AG10803 (cell line): ENCODE results near the gene NCKAP5.
"Not testable (repeated sequence)": the region's sequence is repeated elsewhere in the genome, so short reads cannot be mapped to it uniquely, and the experiment has no call there.

Source experiments
- DNase-seq: peaks from one replicate; pipeline ENCODE4 v3.0.0; 2010; ENCODE audit warnings: low read depth
- H3K4me3 ChIP-seq: 2 replicates; pipeline ENCODE4 v1.5.1; 2011; ENCODE audit warnings: mild to moderate bottlenecking, low read length, control low read depth
- CTCF ChIP-seq: conservative IDR thresholded peaks from 2 replicates; pipeline ENCODE4 v1.5.1; 2011; ENCODE audit warnings: mild to moderate bottlenecking, low read length, control low read depth, inconsistent platforms

Gene NCKAP5

GRCh38 chr2:133525090-133525489, 43.2 kb downstream of the NCKAP5 start:
- no peak overlapping the region for H3K4me3 ChIP-seq
- TF ChIP-seq CTCF, result no peak
- no peak for DNase-seq

GRCh38 chr2:133523406-133523805, 44.9 kb downstream of the NCKAP5 start:
- DNase-seq, result peak; percentile 17
- no peak for TF ChIP-seq CTCF
- no peak overlapping the region for H3K4me3 ChIP-seq

GRCh38 chr2:133522204-133522603, 46.1 kb downstream of the NCKAP5 start:
- DNase-seq, result no peak
- H3K4me3 ChIP-seq, result no peak overlapping the region
- no peak for TF ChIP-seq CTCF

GRCh38 chr2:133521146-133521745, 47.0 kb downstream of the NCKAP5 start:
- no peak for DNase-seq
- TF ChIP-seq CTCF, result no peak
- no peak overlapping the region for H3K4me3 ChIP-seq

- TF ChIP-seq CTCF, result peak; percentile 29; the same call in 1 of the 2 replicates
- DNase-seq, H3K4me3 ChIP-seq: not testable (repeated sequence)
Observed at GRCh38 chr2:133519677-133520076, 48.6 kb downstream of the NCKAP5 start.

GRCh38 chr2:133518700-133519344, 49.4 kb downstream of the NCKAP5 start:
- no peak for TF ChIP-seq CTCF
- no peak for DNase-seq
- no peak overlapping the region for H3K4me3 ChIP-seq

GRCh38 chr2:133517876-133518275, 50.4 kb downstream of the NCKAP5 start:
- peak; percentile 6 for DNase-seq
- TF ChIP-seq CTCF, result no peak
- H3K4me3 ChIP-seq, result no peak overlapping the region
